H1 (cell line): Measurements from ENCODE around the gene ANP32B. TPM values are rescaled to one million over a fixed set of nuclear protein-coding genes. Genes with fewer than 3 reads are reported as not detected.

Source experiments
- CTCF ChIA-PET: fragments of 300-600 bp; sonication (Branson Sonifier 250); formaldehyde crosslinking; loops from one replicate; lab custom pipeline; 2021; ENCODE audit not compliant: partially characterized antibody; lab: Charles Lee
- POLR2A ChIA-PET: fragments of 300-600 bp; sonication (Branson Sonifier 250); formaldehyde crosslinking; loops from one replicate; lab custom pipeline; 2021; ENCODE audit warnings: inconsistent platforms; ENCODE audit not compliant: partially characterized antibody; lab: Charles Lee
- DNase-seq, 2 experiments: peaks; one replicate each; pipeline versions ENCODE4 v3.0.0 to v3.0.0-alpha.2; 2010 to 2022; ENCODE audit warnings: low spot score in 2 of 2, low read depth in 1 of 2, mixed read lengths in 1 of 2
- FAIRE-seq: peaks from 2 replicates; lab custom pipeline; 2011; peaks lifted over from hg19 to GRCh38; lab: Jason Lieb, UNC
- H2AFZ ChIP-seq: 2 replicates; pipeline ENCODE4 v1.8.1; 2012; ENCODE audit warnings: low read length, inconsistent platforms
- H2AK5ac ChIP-seq: 2 replicates; pipeline ENCODE4 v1.6.1; 2013; ENCODE audit warnings: low read depth, low read length
- H2BK120ac ChIP-seq: replicated peaks from 2 replicates; pipeline ENCODE3; 2013; ENCODE audit warnings: low read depth, low read length, inconsistent platforms
- H2BK12ac ChIP-seq: 2 replicates; pipeline ENCODE4 v1.6.1; 2013; ENCODE audit warnings: low read depth, low read length
- H2BK15ac ChIP-seq: 2 replicates; pipeline ENCODE4 v1.6.1; 2013; ENCODE audit warnings: low read length
- H2BK20ac ChIP-seq: 2 replicates; pipeline ENCODE4 v1.6.1; 2013; ENCODE audit warnings: low read length
- H2BK5ac ChIP-seq: 2 replicates; pipeline ENCODE4 v1.6.1; 2013; ENCODE audit warnings: low read depth, low read length
- H3K14ac ChIP-seq: 2 replicates; pipeline ENCODE4 v1.6.1; 2013; ENCODE audit warnings: inconsistent platforms; ENCODE audit not compliant: insufficient read length
- H3K18ac ChIP-seq: 2 replicates; pipeline ENCODE4 v1.6.1; 2013; ENCODE audit warnings: low read length; ENCODE audit errors: extremely low read depth
- H3K23ac ChIP-seq: 2 replicates; pipeline ENCODE4 v1.6.1; 2013; ENCODE audit warnings: inconsistent platforms; ENCODE audit not compliant: insufficient read length
- H3K23me2 ChIP-seq: 2 replicates; pipeline ENCODE4 v1.6.1; 2013; ENCODE audit warnings: low read depth, low read length
- H3K27ac ChIP-seq: 2 replicates; pipeline ENCODE4 v1.6.1; 2011; ENCODE audit warnings: low read depth, low read length, inconsistent platforms
- H3K27me3 ChIP-seq, 4 experiments: replicated peaks in 1 of 4; 1 replicate in 1 of 4; 2 replicates in 3 of 4; pipeline versions ENCODE4 v1.6.1 to v1.8.1; 2011 to 2013; ENCODE audit warnings: low read length in 3 of 4, mild to moderate bottlenecking in 3 of 4, inconsistent platforms in 2 of 4, mixed read lengths in 2 of 4, moderate library complexity in 1 of 4; ENCODE audit not compliant: control insufficient read depth in 3 of 4, insufficient read depth in 3 of 4; ENCODE audit errors: extremely low read depth in 1 of 4
- H3K36me3 ChIP-seq, 4 experiments: 2 replicates each; pipeline versions ENCODE4 v1.6.1 to v1.8.1; 2011 to 2013; ENCODE audit warnings: mild to moderate bottlenecking in 4 of 4, low read length in 3 of 4, moderate library complexity in 2 of 4, control low read depth in 1 of 4, inconsistent platforms in 1 of 4; ENCODE audit not compliant: insufficient read depth in 4 of 4, control insufficient read depth in 2 of 4
- H3K4ac ChIP-seq: replicated peaks from 2 replicates; pipeline ENCODE3; 2013; ENCODE audit warnings: low read length, low read depth, mixed read lengths, inconsistent platforms; ENCODE audit not compliant: insufficient read length
- H3K4me1 ChIP-seq, 4 experiments: replicated peaks in 1 of 4; 1 replicate in 1 of 4; 2 replicates in 3 of 4; pipeline versions ENCODE4 v1.6.1 to v1.8.1; 2011 to 2013; ENCODE audit warnings: low read length in 3 of 4, inconsistent platforms in 2 of 4, mixed read lengths in 1 of 4; ENCODE audit not compliant: insufficient read depth in 4 of 4, control insufficient read depth in 3 of 4
- H3K4me2 ChIP-seq, 2 experiments: 2 replicates each; pipeline versions ENCODE4 v1.6.1 to v1.8.1; 2011 to 2013; ENCODE audit warnings: low read depth in 2 of 2, low read length in 2 of 2, control low read depth in 1 of 2, inconsistent platforms in 1 of 2, mild to moderate bottlenecking in 1 of 2; ENCODE audit not compliant: insufficient read depth in 1 of 2
- H3K4me3 ChIP-seq, 4 experiments: fragments of 200-600, 300-600 bp in 1 of 4; sonication (generic), shearing (Covaris generic), sonication (Bioruptor Twin) in 1 of 4; 2 replicates each; pipeline versions ENCODE4 v1.5.1 to v1.8.1; 2011 to 2016; ENCODE audit warnings: low read length in 4 of 4, low read depth in 3 of 4, control low read depth in 2 of 4, inconsistent platforms in 2 of 4, mild to moderate bottlenecking in 2 of 4, mixed read lengths in 1 of 4, moderate library complexity in 1 of 4; ENCODE audit not compliant: insufficient read depth in 2 of 4; ENCODE audit errors: extremely low read depth in 1 of 4
- H3K56ac ChIP-seq: replicated peaks from 2 replicates; pipeline ENCODE3; 2013; ENCODE audit warnings: low read depth, mild to moderate bottlenecking, mixed read lengths, low read length, inconsistent platforms; ENCODE audit not compliant: insufficient read length
- H3K79me1 ChIP-seq: 2 replicates; pipeline ENCODE4 v1.6.1; 2013; ENCODE audit warnings: low read depth, low read length, control low read depth
- H3K79me2 ChIP-seq, 2 experiments: 2 replicates each; pipeline versions ENCODE4 v1.6.1 to v1.8.1; 2012 to 2013; ENCODE audit warnings: low read length in 2 of 2, mild to moderate bottlenecking in 2 of 2, inconsistent platforms in 1 of 2; ENCODE audit not compliant: insufficient read depth in 2 of 2, control insufficient read depth in 1 of 2
- H3K9ac ChIP-seq, 4 experiments: replicated peaks in 1 of 4; 1 replicate in 1 of 4; 2 replicates in 3 of 4; pipeline versions ENCODE4 v1.6.1 to v1.8.1; 2011 to 2013; ENCODE audit warnings: low read depth in 3 of 4, low read length in 3 of 4, control low read depth in 2 of 4, mild to moderate bottlenecking in 2 of 4, moderate library complexity in 2 of 4, inconsistent platforms in 1 of 4; ENCODE audit errors: extremely low read depth in 1 of 4
- H3K9me3 ChIP-seq, 2 experiments: 2 replicates each; pipeline versions ENCODE4 v1.6.1 to v1.8.1; 2012 to 2013; ENCODE audit warnings: mild to moderate bottlenecking in 2 of 2, moderate library complexity in 2 of 2, control low read depth in 1 of 2, inconsistent platforms in 1 of 2, low read depth in 1 of 2, low read length in 1 of 2, mixed read lengths in 1 of 2; ENCODE audit not compliant: insufficient read depth in 2 of 2
- H4K20me1 ChIP-seq, 2 experiments: replicated peaks in 1 of 2; 2 replicates each; pipeline versions ENCODE3 to v1.8.1; 2011 to 2013; ENCODE audit warnings: inconsistent platforms in 2 of 2, low read length in 2 of 2, mild to moderate bottlenecking in 1 of 2; ENCODE audit not compliant: insufficient read depth in 2 of 2, control insufficient read depth in 1 of 2
- H4K5ac ChIP-seq: 2 replicates; pipeline ENCODE4 v1.6.1; 2013; ENCODE audit warnings: low read length, low read depth, mixed read lengths, inconsistent platforms; ENCODE audit not compliant: insufficient read length
- H4K8ac ChIP-seq: 2 replicates; pipeline ENCODE4 v1.8.0; 2013; ENCODE audit warnings: mild to moderate bottlenecking, moderate library complexity, low read length, inconsistent platforms; ENCODE audit not compliant: insufficient read depth; ENCODE audit errors: extremely low read depth
- H4K91ac ChIP-seq: replicated peaks from 2 replicates; pipeline ENCODE3; 2013; ENCODE audit warnings: low read length, mixed read lengths, inconsistent platforms; ENCODE audit not compliant: insufficient read length
- MAFK ChIP-seq: IDR thresholded peaks from 2 replicates; pipeline ENCODE4 v1.6.1; 2012; ENCODE audit warnings: low read depth, mild to moderate bottlenecking, improper control_type of control experiment, low read length
- SP1 ChIP-seq: IDR thresholded peaks from 2 replicates; pipeline ENCODE4 v1.6.1; 2011; ENCODE audit warnings: low read depth, low read length
- polyA plus RNA-seq, 7 experiments: library from polyadenylated mRNA; depleted of rRNA in 3 of 7; stranded (reverse) in 5 of 7; unstranded in 2 of 7; fragments of >200 nt in 5 of 7; fragments of 200-250 nt in 2 of 7; gene quantifications; 1 replicate in 5 of 7; 2 replicates in 1 of 7; 4 replicates in 1 of 7; pipeline versions ENCODE4 v1.2.1 to v1.2.3, GENCODE V29; 2011 to 2013; ENCODE audit warnings: missing spikeins in 2 of 7, mixed read lengths in 2 of 7
- total RNA-seq: library from RNA; stranded (reverse); fragmentation: NEBNext Ultra II Directional; extraction: Animal tissue kit (Norgen Biotek cat#: 25700); gene quantifications from 2 replicates; pipeline ENCODE4 v1.2.1, GENCODE V29; 2021

The ANP32B gene
- total and polyA plus RNA-seq, 2 of the 8 experiments (the other 6 are each of a cell fraction or from before 2014, with no cell fraction given): 7.6 to 88.1 TPM

DNA sequence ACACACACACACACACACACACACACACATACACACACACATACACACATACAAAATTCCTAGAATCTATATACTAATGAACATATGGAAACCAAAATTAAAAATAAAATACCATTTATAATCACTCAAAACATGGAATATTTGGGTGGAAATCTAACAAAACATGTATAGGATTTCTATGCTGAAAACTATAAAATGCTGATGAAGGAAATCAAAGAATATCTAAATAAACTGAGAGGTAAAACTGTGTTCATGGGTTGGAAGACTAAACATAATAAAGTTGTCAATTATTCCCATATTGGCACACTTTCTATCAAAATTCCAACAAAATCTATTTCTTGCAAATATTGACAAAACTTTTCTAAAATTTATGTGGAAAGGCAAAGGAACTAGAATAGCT, 48.0 kb downstream of the ANP32B start:
- no peak overlapping the region for H2BK20ac ChIP-seq
- H3K4me3 ChIP-seq: no peak overlapping the region
- no peak overlapping the region for H4K5ac ChIP-seq
- no peaks in the 10 kb centered on the region for H3K36me3 ChIP-seq
- no peak overlapping the region for H3K27ac ChIP-seq
- no peaks in the 10 kb centered on the region for H3K9me3 ChIP-seq
- no peak overlapping the region for H3K9ac ChIP-seq
- no peak overlapping the region for H4K91ac ChIP-seq
- no peak overlapping the region for H3K23ac ChIP-seq
- no peak overlapping the region for H3K4ac ChIP-seq
- POLR2A ChIA-PET: no interaction called here
- DNase-seq: no peak
- no peak overlapping the region for H3K14ac ChIP-seq
- peaks cover 0 to 3% (median 0%) of the 10 kb centered on the region in 4 experiments; a peak in 2 of 7 replicates for H3K27me3 ChIP-seq
- TF ChIP-seq SP1: no peak
- no peak for TF ChIP-seq MAFK
- no peak overlapping the region for H4K8ac ChIP-seq
- CTCF ChIA-PET: interaction anchor here (1.5 to 1.8 kb wide), 2 partner anchors 11 to 129 kb away, joined by 3 to 4 read pairs; no protein-coding TSS in a partner anchor
- no peak for FAIRE-seq
- no peaks in the 10 kb centered on the region for H3K79me1 ChIP-seq
- no peaks in the 10 kb centered on the region for H4K20me1 ChIP-seq
- H2BK15ac ChIP-seq: no peak overlapping the region
- no peaks in the 10 kb centered on the region for H3K79me2 ChIP-seq
- H3K4me2 ChIP-seq: no peak overlapping the region
- H3K56ac ChIP-seq: no peak overlapping the region
- H3K23me2 ChIP-seq: no peaks in the 10 kb centered on the region
- no peak overlapping the region for H2BK5ac ChIP-seq
- no peak overlapping the region for H2BK120ac ChIP-seq
- H3K4me1 ChIP-seq: no peaks in the 10 kb centered on the region
- no peak overlapping the region for H2BK12ac ChIP-seq
- H2AK5ac ChIP-seq: no peak overlapping the region
- no peak overlapping the region for H3K18ac ChIP-seq
- no peak overlapping the region for H2AFZ ChIP-seq
